Panc1 (cell line): ENCODE results near the gene MAP2K5. TPM values are rescaled to one million over a fixed set of nuclear protein-coding genes. Genes with fewer than 3 reads are reported as not detected.

Source experiments
- ATAC-seq: fragments of 200-7000 bp; cut with Tn5 transposase; 2 replicates; pipeline ENCODE4 v1.9.1; 2020; ENCODE audit warnings: mild to moderate bottlenecking, moderate library complexity
- BruUV-seq: library from RNA; stranded (reverse); fragments of 400-500 nt; replicated peaks from 2 replicates; lab custom pipeline; 2021; lab: Mats Ljungman, UMichigan
- CTCF ChIA-PET: fragments of 300-600 bp; sonication (Branson Sonifier 250); formaldehyde crosslinking; loops from one replicate; lab custom pipeline; 2022; ENCODE audit warnings: antibody characterized with exemption; lab: Charles Lee
- POLR2A ChIA-PET: fragments of 300-600 bp; sonication (Branson Sonifier 250); formaldehyde crosslinking; loops from one replicate; lab custom pipeline; 2022; ENCODE audit warnings: antibody characterized with exemption; lab: Charles Lee
- DNase-seq: peaks from one replicate; pipeline ENCODE4 v3.0.0-alpha.2; 2010; ENCODE audit warnings: low read depth, low spot score
- H3K27ac ChIP-seq: 2 replicates; pipeline ENCODE4 v1.5.1; 2011; ENCODE audit warnings: mild to moderate bottlenecking, low read length, inconsistent platforms
- H3K27me3 ChIP-seq: fragments of 200-500 bp; sonication (Bioruptor generic); 2 replicates; pipeline ENCODE4 v1.6.0; 2014; ENCODE audit warnings: low read length, inconsistent platforms; ENCODE audit not compliant: control insufficient read depth, insufficient read depth
- H3K36me3 ChIP-seq: fragments of 200-500 bp; sonication (Bioruptor generic); 2 replicates; pipeline ENCODE4 v1.5.1; 2014; ENCODE audit warnings: inconsistent platforms, mild to moderate bottlenecking, low read length, moderate library complexity; ENCODE audit not compliant: control insufficient read depth, insufficient read depth
- H3K4me1 ChIP-seq: 2 replicates; pipeline ENCODE4 v1.5.1; 2011; ENCODE audit warnings: inconsistent platforms, mild to moderate bottlenecking, low read length, moderate library complexity; ENCODE audit not compliant: control insufficient read depth, insufficient read depth
- H3K4me3 ChIP-seq, 2 experiments: 2 replicates each; pipeline ENCODE4 v1.5.1; 2011 to 2012; ENCODE audit warnings: low read depth in 2 of 2, low read length in 2 of 2, mild to moderate bottlenecking in 2 of 2, inconsistent platforms in 1 of 2, moderate library complexity in 1 of 2
- H3K9me3 ChIP-seq: fragments of 200-500 bp; sonication (Bioruptor generic); 2 replicates; pipeline ENCODE4 v1.5.1; 2014; ENCODE audit warnings: low read depth, mild to moderate bottlenecking, inconsistent platforms, low read length, moderate library complexity; ENCODE audit not compliant: control insufficient read depth, insufficient read depth
- CTCF ChIP-seq: fragments of 450-650 bp; IDR thresholded peaks from 2 replicates; pipeline ENCODE4 v1.5.1; 2017; ENCODE audit warnings: mild to moderate bottlenecking
- POLR2AphosphoS5 ChIP-seq: IDR thresholded peaks from 2 replicates; pipeline ENCODE4 v1.6.1; 2012; ENCODE audit warnings: mild to moderate bottlenecking, low read depth, low read length, moderate library complexity
- REST ChIP-seq, 2 experiments: IDR thresholded peaks; 2 replicates each; pipeline ENCODE4 v1.6.1; 2011 to 2012; ENCODE audit warnings: low read depth in 2 of 2, control low read depth in 1 of 2, low read length in 1 of 2, mild to moderate bottlenecking in 1 of 2, moderate library complexity in 1 of 2; ENCODE audit not compliant: insufficient read depth in 1 of 2
- SIN3A ChIP-seq: IDR thresholded peaks from 2 replicates; pipeline ENCODE4 v1.6.1; 2012; ENCODE audit warnings: low read depth, mild to moderate bottlenecking, low read length, moderate library complexity, borderline replicate concordance; ENCODE audit not compliant: insufficient read depth
- TCF7L2 ChIP-seq: IDR thresholded peaks from 2 replicates; pipeline ENCODE4 v1.6.1; 2011; ENCODE audit warnings: mild to moderate bottlenecking, low read depth, low read length, inconsistent platforms
- in situ Hi-C: cut with HindIII; loops from 2 replicates; pipeline ENCODE4 v1.10.0; 2016; ENCODE audit warnings: low sequenced_read_pairs, low pct_unique_long_range_greater_than_20kb
- intact Hi-C: fragments of 100-400 bp; cut with micrococcal nuclease; formaldehyde crosslinking; loops from one replicate; pipeline ENCODE4 v1.10.0; 2022; ENCODE audit not compliant: unreplicated experiment
- total RNA-seq: library from RNA; stranded (reverse); gene quantifications from one replicate; pipeline ENCODE4 v1.2.1, GENCODE V29; 2021; ENCODE audit not compliant: unreplicated experiment

Gene MAP2K5
- total RNA-seq, 1 experiment from 2014 or later: 18.3 TPM

- intact Hi-C loops (no loop called here), in situ Hi-C loops (no loop called here)
- no peaks in the 10 kb centered on the region for H3K27me3 ChIP-seq
- H3K9me3 ChIP-seq: no peaks in the 10 kb centered on the region
- H3K27ac ChIP-seq: no peak overlapping the region
- TF ChIP-seq TCF7L2 (no peak), SIN3A (no peak), POLR2AphosphoS5 (no peak), CTCF (no peak), REST (IDR thresholded peaks at IDR 0.05; ENCODE audit: insufficient read depth in 1 of 2, low read depth in 2 of 2, low read length in 1 of 2) (no peak)
- no peak overlapping the region for H3K4me3 ChIP-seq
- no peaks in the 10 kb centered on the region for H3K4me1 ChIP-seq
- ChIA-PET POLR2A (no interaction called here), CTCF (no interaction called here)
- DNase-seq (no peak), ATAC-seq (no peak)
- no TSS peak for BruUV-seq
- no peaks in the 10 kb centered on the region for H3K36me3 ChIP-seq
Observed at GRCh38 chr15:67639591-67639990, 97.1 kb downstream of the MAP2K5 start.

GRCh38 chr15:67641453-67641852 is 99.0 kb downstream of the MAP2K5 start:
- TF ChIP-seq REST (IDR thresholded peaks at IDR 0.05; ENCODE audit: insufficient read depth in 1 of 2, low read depth in 2 of 2, low read length in 1 of 2) (no peak), POLR2AphosphoS5 (no peak), CTCF (no peak), SIN3A (no peak), TCF7L2 (no peak)
- no peak for ATAC-seq
- no peaks in the 10 kb centered on the region for H3K27me3 ChIP-seq
- BruUV-seq: no TSS peak
- intact Hi-C loops (no loop called here), in situ Hi-C loops (no loop called here)
- ChIA-PET POLR2A (no interaction called here), CTCF (no interaction called here)
- H3K4me1 ChIP-seq: no peaks in the 10 kb centered on the region
- no peak overlapping the region for H3K27ac ChIP-seq
- DNase-seq: no peak
- H3K9me3 ChIP-seq: no peaks in the 10 kb centered on the region
- H3K4me3 ChIP-seq: no peak overlapping the region
- no peaks in the 10 kb centered on the region for H3K36me3 ChIP-seq
